IPS-NIHi7 (cell line): ENCODE results near the gene LIN7A.

Experiments
- DNase-seq: peaks from one replicate; pipeline ENCODE4 v3.0.0; 2012; ENCODE audit warnings: mixed read lengths; ENCODE audit errors: extremely low spot score

LIN7A gene

DNA sequence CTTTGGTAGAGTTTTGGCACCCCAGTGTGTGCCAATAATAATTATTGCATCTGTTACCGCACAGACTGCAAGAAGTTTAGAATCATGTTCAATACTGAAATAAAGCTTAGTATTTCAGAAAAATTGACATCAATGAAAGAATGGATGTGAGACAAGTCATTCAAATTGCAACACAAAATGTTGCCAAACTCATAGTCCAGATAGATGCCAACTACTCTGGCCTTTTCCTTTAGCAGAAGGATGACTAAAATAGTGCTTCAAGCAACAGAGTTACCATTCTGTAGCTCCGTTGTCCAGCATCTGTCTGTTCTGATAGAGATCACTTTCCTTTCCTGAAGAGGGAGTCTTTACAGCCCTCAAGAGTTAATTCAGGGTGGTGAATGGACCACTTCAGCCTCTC lies 77.5 kb downstream of the LIN7A start:
- no peak for DNase-seq

DNA sequence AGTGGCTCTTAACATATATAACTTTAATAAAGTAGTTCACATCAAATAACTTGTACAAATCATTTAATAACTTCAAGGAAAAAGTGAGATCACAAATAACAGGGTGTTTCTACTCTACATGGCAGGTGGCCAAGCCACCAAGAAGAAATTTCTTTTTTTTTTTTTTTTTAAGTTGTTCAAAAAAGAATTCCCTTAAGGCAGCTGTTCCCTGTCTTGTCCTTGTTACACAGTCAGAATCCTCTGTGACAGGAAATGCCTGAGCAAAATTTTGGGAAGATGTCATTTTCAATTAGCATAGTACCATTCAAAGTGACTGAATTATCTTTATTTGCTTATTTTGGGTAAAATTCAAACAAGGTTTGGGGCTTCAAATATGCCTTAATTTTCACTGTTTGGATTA lies 79.4 kb downstream of the LIN7A start:
- no peak for DNase-seq

DNA sequence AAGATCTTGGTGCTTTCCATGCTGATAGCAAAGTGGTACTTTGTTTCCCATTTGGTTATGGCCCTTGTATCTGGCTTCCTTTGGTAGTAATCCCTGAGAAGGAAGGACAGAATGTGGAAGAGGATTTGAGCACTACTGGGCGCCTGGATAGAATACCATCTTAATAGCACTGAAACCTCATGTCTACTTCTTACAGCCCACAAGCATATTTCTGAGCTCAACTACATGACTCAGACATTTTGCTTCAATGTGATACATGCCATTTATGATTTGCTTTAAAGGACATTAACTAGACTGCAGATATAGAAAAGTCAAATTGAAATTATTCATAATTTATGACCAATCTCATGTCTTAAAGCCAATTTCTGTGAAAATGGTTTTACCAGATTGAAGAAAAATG lies 80.4 kb downstream of the LIN7A start:
- DNase-seq: no peak

DNA sequence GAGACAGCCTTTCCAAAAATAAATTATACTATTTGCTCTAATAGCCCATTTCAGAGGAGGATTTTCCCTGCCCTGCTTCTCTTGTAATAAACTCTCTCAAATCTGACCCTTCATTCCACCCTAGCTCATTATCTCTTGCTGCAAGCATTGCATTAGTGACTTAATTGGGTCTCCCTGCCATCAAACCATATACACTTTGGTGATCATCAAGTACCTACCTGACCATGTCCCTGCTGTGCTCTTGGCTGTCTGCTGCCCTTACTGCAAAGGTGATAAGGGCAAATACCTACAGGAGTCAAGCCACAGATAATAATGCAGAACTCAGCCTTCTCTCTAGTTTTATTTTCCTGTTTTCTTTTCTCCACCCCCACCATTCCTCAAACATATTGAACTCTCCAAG lies 88.4 kb downstream of the LIN7A start:
- peak; percentile 10 for DNase-seq

DNA sequence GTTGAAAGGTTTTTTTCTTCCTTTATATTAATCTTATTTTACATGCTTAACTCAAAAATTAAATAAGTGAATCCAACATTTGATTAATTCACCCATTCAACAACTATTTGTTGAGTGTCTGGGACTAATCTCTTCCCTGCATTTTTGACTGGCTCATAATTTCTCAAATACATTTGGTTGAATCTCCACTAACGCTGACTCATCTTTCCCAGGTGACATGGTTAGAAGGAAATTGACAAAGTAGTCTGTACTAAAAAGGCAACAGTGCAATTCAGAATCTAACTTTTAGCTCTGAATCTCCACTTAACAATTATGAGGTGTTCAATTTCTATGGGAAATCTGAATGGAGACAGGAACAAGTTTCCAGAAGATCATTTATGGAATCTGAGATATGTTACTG lies 88.9 kb downstream of the LIN7A start:
- no peak for DNase-seq

DNA sequence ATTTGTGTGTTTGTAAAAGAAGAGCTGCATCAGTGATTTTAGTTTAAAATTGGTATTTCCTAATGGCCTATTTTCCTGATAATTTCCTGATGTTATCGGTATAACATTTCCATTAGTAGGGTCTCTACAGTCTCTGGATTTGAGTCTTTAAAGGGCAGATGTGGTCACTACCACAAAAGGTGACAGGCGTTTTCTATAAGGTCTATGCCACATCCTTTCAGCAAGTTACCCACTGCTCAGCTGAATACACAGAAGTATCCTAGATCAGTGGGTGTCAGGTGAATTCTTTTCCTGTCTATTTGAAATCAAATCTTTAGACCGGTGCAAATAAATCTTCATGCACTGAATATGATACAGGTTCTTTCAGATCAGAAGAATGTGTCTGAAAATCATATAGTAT lies 90.2 kb downstream of the LIN7A start:
- no peak for DNase-seq

DNA sequence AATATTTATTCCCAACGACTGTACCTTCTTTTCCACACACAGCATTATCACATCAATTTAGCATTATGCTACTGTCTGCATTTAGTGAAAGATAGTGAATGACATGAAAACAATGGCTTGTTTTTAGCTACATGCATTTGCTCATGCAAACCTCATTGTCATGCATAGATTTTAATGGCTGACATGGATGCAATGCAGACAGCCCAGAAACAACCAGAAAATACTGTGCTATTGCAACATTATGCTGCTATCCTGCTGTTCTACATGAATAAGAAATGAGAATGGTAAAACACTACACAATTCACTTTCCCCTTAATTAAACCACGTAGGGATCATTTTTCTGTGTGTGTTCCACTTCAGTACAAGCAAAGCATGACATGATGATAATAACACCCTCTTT lies 90.8 kb downstream of the LIN7A start:
- no peak for DNase-seq

DNA sequence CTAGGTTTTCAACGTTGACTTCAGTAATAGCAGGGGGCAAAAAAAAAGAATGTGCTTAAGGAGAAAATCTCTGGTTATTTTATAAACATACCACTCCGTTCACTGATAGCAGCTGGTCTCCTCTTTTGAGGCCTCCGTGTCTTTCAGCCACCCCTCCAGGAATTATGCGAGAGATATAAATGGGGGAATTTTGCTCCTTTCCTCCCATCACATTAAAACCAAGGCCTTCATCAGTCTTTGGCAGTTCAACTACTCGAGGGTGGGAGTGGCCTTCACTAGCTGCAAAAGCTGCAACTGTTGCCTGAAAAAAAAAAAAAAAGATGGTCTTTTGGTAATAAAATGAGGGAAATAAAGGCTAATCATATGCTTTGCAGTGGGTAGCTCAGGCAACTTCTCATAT lies 92.1 kb downstream of the LIN7A start:
- no peak for DNase-seq

DNA sequence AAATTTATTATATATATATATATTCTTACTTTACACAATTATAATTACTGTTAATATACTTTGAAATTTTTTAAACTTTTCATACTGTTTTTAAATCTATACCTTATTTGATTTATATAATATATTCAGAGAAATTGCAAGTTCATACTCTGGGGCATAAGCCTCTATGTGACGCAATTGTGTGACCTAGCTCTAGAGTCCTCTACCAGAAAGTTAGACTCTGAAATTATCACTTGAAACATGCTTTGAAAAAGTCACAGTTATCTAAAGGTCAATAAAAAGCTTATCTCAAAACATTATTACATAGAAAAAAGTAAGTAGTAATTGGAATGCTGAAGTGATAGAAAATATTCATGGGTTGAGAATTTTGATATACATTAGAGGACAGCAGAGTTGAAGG lies 93.8 kb downstream of the LIN7A start:
- DNase-seq: no peak

DNA sequence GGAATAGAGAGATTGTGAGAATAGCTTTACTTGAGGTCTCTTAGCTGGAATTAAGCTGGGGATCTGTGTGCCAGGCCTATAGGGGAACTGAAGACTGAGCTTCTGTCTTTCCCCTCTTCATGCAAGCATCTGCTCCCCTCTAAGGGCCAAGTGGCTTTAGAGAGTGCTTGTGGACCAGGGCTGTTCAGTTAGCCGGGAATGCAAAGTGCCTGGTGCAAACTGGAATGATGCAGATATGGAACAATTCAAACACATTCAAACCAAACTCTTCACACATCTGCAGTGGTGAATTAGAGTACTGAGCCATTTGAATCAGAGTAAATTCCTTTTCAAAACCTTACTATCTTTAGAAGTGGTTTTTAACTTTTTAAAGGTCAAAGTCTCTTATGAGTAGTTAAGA lies 99.0 kb downstream of the LIN7A start:
- DNase-seq: no peak

DNA sequence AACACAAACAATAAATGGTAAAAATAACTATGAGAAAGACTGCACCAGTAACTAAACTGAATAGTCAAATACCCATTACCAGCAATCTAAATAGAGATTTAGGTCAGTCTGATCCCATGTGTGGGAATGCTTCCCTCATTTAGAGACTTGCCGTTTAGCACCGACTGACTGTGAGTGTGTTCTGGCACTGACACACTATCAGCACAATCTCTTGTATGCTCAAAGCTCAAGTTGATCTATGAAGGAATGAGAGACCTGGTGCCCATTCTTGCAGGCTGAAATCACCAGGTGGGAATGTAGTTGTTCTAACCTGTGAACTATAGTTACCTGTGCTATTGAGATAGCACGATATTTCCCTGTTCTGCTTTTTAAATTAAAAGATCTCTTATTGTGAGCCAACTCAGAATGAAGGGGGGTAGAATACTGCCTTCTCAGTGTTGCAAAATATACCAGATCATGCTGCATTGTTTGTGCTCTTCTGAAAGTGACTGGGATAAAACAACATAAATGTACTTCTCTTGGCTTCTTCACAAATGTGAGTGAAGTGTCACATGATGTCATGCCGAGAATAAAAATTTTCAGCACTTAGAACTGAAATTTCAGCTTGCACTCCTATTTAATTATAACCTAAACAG lies 99.6 kb downstream of the LIN7A start:
- DNase-seq: no peak

DNA sequence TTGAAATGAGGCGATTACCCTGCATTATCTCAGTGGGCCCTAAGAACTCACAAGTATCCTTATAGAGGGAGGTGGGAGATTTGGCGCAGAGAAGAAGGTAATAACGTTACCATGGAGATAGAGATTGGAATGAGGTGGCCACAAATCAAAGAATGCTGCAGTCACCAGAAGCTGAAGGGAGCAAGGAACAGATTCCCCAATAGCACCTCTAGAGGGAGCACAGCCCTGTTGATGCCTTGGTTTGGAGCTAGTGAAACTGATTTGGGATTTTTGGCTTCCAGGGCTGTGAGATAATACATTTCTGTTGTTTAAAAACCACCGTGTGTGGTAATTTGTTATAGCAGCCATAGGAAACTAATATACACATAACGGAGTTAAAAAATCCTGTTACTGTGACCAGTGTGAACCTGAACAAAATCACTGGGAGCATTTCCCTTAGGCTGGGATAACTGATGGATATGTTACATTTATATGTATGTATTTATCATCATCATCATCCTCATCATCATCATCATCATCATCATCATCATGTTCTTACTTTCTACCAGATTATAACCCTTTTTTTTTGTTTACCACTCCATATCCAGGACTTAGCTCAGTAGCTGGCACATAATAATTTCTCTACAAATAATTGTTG lies 100.3 kb downstream of the LIN7A start:
- DNase-seq: peak; percentile 66

DNA sequence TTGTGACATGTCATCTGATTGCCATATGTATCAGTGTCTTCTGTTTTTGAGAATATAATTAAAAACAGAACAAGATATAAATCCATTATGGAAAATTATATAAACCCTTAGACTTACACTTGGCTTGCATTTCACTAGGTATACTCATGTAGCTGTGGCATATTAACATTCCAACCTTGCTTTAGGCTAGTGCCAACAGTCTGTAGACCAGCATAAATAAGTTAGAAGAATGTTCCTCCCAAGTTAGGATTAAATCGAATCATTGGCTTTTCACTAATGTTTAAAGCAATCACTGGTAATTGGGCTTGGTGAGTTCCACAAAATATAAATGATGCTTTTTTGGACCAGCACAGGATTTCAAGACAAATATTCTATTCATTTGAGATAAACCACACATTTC lies 103.0 kb downstream of the LIN7A start:
- DNase-seq: no peak

DNA sequence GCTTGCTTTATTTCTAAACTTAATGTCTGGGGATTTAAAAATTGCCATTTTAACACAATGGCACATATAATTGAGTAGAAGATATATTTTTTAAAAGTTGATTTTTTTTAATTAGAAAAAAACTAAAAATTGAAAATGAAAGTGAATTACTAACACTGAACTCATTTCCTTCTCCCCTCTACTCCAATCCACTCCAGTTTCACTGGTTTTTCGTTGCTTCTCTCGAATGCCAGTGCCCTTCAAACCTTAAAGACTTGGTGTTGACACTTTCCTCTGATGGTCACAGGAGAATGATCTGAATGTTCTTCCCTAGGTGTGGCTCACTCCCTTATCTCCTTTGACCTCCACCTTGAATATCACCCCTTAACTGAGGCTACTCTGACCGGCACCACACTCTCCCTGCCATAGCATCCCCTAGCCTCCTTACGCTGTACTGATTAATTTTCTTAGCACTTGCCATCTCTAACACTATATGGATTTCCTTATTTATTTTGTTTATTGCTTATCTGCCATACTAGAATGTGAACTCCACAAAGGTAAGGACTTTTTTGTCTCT lies 107.1 kb downstream of the LIN7A start:
- DNase-seq: no peak

DNA sequence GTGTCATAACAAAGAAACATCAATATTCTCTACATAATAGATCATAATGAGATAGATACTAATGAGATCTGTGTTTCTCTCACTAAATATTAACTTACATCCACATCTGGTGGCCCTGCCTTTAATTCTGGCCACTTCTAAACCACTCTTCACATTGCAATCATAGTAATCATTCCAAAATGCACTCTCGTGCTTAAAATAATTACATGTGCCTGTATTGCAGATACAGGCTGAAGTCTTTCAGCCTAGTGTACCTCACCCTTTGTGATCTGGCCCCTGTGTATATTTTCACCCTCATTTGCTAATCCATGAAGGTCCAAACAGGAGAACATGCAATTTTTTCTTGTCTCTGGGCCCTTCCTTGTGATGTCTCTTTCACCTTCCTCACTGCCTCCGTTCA lies 108.0 kb downstream of the LIN7A start:
- no peak for DNase-seq

DNA sequence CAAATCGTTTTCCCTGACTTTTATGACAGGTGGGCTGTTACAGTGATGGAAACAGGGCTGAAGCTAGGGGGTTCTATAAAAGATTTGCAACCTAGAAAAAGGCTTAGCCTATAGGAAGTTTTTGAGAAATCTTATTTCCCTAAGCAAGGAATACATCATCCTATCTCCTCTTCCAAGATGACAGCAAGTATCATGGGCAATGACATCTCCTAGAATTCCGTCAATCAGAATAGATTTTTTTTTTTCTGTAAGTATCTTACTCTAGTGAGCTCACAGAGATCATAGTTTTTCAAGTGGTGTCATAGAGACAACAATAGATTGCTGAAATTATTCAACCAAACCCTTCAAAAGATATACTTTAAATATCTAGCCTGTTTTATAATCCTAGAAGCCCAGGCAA lies 112.2 kb downstream of the LIN7A start:
- no peak for DNase-seq

DNA sequence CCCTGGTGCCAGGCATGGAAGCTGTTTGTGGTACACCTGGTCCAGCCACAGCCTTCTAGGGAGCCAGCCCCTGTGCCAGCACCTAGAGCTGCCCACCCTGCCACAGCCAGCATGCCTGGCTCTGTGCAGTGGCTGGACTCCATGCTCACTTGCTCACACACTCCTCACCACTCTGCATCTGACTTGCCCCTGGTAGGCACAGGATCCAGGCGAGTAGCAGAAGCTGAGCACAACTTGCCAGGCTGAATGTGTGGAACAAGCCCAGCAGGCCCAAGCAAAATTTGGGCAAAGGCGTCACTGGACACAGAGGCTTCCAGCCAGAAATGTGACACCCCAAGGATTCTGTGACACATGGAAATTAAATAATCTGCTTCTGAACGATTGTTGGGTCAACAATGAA lies 114.3 kb downstream of the LIN7A start:
- DNase-seq: no peak

DNA sequence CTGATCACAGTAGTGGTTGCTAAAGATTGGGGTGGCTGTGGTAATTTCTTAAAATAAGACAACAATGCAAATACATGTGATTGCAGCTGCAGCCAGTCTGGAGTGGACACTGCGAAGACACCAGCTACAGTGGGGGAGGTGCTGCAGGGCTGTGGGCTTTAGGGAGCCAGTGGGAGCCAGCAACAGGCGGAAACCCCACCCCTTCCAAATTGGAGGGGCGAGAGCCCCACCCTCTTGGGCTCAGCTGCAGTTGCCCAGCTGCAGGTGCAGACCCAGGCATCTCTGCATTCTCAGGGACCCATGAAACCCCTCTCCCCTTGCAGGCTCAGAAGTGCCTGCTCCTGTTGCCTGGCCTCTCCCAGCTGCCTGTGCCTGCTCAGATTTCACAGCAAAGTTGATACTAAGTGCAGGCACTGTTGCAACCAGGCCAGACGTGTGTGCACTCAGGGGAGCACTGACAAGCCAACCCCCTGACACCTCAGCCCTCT lies 116.2 kb downstream of the LIN7A start:
- DNase-seq: peak; percentile 16

DNA sequence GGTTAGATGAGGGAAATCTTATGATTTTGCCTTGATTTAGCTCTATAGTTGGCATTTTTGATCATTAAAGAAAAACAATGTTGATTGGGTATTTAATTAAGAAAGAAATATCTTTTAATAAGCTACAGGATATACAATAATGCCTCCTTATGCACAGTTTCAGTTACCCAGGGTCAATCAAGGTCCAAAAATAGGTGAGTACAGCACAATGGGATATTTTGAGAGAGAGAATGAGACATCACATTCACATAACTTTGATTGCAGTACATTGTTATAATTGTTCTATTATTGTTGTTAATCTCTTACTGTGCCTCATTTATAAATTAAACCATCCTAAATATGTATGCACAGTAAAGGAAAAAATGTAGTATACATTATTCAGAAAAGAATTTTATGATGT lies 118.9 kb downstream of the LIN7A start:
- no peak for DNase-seq

DNA sequence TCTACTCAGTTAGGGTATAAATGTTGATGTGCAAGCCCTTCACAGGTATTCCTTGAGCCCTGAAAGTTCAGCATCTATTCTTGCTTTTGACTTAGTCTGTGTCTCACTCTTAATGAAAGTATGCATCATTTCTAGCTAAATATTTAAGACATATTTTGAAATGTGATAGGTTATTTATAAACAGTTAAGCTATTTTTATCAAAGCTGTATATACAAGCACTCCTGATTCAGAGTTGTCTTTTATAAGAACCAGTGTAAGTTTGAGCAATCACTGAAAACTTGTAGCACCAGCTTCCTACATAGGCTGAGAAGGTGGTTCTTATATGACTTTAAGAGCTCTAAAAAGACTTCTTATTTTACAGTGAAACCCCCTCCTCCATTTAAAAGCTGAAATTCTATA lies 122.4 kb downstream of the LIN7A start:
- no peak for DNase-seq

DNA sequence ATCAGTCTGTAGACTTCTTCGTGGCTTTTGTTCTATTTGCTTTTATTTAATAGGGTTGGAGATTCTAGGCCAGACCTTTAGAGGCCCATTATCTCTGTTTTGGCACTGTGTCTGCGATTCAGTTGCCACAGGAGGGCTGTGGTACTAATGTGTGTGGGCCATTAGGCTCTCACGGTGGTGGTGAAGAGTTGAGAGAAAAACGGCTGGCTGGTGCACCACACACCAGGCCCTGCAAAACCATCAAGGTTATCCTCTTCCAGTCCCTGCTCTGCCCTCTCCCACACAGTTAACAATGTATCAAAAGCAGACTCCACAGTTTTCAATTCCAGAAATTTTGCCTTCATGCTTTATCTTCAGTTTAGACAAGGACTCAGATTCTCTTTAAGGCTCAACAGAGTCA lies 123.3 kb downstream of the LIN7A start:
- no peak for DNase-seq

DNA sequence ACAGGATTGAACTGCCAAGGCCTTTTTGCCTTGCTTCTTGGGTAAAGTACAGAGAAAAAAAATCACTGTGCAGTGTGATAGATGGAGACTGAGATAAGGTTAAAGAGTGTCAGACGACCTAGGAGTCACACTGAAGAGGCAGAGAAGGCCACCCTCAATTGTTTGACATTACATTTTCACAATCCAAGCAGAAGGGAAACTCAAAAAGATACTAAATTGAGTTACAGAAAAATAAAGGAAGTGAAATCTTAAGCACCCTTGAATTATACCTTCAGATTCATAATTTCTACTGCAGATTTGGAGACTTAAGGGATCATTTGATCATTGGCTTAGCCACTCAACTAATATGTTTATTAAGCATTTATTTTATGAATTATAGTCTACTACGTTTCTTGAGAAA lies 123.9 kb downstream of the LIN7A start:
- no peak for DNase-seq

DNA sequence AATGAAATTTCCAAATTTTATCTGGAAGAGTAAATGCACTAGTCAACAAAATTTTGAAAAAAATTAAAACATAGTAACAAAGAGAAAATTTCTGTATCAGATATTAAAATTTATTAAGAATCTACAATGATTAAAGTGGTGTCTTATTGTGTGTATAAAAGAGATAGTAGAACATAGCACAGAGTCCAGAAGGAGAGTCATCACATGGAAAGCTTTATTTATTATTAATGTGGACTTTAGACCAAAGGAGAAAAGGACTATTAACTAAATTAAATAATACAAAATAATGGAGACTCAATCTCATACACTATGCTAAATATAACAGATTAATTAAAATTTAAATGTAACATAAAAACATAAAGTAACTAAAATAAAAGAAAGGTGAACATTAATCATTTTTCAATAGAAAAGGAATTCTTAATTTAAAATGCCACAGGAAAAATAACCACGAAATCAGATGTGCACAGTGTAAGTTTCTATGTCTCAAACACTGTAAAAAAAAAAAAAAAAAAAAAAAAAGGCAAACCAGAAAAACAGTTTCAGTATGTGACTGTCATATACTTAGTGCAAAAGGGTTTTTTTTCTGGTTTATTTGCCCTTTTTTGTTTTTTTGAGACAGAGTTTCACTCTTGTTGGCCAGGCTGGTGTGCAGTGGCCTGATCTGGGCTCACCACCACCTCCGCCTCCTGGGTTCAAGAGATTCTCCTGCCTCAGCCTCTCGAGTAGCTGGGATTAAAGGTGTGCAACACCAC lies 125.6 kb downstream of the LIN7A start:
- no peak for DNase-seq
